GM18499 (cell line): ENCODE data around the gene OPHN1.
"Not testable (repeated sequence)": the region's sequence is repeated elsewhere in the genome, so short reads cannot be mapped to it uniquely, and the experiment has no call there.

ENCODE experiments used
- ATAC-seq: cut with Tn5 transposase; IDR thresholded peaks from one replicate; pipeline ENCODE4 v1.9.1; 2021; ENCODE audit warnings: moderate number of reproducible peaks; ENCODE audit not compliant: insufficient read depth, unreplicated experiment

The OPHN1 gene

DNA sequence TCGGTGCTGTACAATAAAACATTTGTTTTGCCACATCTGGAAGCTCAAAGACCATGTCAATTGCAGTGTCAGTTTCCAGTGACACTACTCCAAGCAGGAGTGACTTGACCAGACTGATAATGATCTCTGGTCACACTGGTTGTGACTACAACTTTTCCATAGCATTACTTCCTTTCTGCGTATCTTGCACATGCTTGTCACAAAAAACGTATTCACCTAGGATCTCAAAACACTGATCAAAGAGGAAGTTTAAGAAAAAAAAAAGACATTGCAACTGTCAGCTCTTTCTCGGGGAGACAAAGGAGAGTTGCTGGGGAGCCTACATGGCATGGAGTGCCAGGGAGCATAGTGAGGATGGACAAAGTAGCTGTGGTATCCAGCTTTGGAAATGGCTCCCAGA, 60.6 kb downstream of the OPHN1 start:
- ATAC-seq: no peak

DNA sequence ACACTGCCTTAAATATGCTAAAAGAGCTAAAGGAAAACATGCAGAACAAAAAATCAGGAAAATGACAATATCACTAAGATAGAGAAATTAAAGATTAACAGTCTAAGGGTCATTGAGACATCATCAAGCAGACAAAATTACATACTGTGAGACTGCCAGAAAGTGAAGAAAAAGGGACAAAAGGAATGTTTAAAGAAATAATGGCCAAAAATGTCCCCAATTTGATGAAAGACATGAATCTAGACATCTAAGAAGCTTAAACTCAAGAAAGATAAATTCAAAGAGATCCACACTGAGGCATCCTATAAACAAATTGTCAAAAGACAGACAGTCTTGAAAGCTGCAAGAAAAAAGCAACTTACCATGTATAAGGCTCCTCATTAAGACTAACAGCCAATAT, 63.7 kb downstream of the OPHN1 start:
- ATAC-seq: no peak

- ATAC-seq: no peak
Observed at GRCh38 chrX:68365341-68365740, 68.0 kb downstream of the OPHN1 start.

DNA sequence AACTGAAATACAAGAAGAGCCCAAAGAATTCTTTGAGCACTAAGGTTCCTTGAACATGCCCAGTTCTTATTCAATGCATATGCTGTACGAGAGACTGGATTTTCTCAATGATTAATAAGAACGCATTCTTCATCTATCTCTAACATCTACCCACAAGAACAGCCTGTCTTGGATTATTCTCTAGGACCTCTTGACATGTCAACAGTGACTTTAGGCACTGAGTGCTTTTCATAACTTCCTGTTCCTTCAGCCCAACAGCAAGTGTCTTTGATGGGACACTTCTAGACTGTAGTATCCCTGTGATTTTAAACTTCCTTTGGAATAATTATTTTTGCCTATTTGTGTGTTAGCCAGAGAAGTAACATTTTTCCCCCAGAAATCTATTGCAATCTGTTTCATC, 69.3 kb downstream of the OPHN1 start:
- no peak for ATAC-seq

DNA sequence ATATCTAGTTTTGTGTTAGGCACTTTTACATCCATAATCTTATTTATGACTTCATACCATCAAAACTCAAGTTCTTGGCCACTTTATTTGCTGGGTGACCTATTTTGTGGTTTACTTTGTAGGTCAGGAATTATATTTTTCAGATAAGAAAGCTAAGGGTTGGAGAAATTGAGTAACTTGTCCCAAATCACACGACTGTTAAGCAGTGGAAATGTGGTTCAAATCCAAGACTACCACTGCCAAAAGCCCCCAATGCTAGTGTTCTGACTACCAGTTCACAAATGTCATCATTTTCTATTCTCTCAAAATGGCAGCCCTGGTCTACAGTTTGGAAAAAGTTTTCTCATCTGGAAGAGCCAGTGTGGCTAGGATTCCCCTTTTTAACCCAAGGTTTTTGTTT, 74.6 kb downstream of the OPHN1 start:
- ATAC-seq: no peak

- ATAC-seq: no peak
Observed at GRCh38 chrX:68355629-68355920, 77.7 kb downstream of the OPHN1 start.

DNA sequence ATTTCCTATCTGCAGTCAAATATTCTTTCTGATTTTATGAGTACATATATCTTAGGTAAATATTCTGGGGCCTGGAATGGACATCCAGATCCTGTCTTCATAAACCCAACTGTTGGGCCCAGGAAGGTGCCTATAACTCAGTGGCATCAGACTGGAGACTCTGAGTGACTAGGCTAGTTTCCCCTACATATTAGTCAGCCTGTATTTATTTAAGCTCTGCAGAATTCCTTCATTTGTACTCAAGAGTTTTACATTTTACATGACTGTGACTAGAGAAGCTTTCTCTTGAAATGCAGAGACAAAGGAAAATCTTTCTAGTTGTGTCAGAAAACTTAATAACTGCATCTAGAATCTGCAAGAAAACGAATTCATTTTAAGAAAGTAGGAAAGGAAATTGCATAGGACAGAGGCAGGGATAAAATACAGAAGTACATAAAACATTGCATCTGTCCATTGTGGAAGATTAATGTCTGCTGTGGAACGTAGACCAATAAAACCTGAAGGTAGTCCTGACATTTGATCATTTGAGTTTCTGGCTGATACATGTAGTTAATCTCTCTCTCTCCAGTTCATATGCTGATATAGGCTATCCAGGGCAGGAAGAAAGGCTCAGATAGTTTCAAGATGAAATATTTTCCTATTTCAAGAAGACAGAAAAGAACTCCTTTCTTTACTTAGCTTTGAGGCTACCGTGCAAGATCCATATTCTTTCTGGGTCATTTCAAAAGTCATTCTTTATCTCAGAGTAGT, 78.2 kb downstream of the OPHN1 start:
- ATAC-seq: no peak

DNA sequence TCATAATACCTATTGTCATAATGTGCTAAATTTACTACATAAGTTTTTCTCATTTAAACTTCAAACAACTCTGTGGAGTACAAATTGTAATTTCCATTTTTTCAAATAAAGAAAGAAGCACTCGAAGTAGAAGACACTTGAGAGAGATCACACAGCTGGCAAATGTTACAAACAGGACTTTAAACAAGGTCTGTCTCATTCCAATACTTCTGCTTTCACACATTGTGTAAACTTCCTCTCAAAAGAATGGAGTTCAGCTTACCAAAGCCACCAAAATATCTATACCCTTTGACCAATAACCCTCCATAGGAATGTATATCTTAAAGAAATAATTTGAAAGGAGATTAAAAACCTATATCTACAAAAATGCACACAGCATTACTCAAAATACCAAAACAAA, 88.3 kb downstream of the OPHN1 start:
- no peak for ATAC-seq

GRCh38 chrX:68343551-68343950, 89.7 kb downstream of the OPHN1 start:
- no peak for ATAC-seq

DNA sequence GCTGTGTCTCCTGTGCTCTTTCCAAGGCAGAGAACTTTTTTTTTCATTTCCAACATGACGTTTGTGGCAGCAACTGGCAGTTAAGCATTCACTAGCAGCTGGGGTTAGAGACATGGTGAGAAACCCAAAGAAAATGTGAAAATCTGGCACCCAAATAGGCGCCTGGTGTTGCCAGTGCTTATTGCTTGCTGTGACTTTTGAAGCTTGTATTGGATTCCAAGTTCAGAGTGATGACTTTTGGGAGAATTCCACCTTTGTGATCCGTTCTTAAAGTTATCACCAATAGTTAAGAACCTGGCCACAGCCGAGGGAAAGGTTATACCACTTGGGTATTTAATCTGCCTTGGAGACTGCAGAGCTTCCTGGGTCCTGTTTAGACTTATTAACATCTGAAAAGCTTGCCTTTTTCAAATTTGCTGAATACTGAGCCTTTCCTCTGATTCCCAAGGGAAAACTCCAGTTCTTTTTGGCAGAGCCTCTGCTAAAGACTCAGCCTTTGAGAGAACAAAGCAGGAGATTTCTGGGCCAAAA, 101.0 kb downstream of the OPHN1 start:
- no peak for ATAC-seq

GRCh38 chrX:68326841-68327240, 106.5 kb downstream of the OPHN1 start:
- ATAC-seq: not testable (repeated sequence)

DNA sequence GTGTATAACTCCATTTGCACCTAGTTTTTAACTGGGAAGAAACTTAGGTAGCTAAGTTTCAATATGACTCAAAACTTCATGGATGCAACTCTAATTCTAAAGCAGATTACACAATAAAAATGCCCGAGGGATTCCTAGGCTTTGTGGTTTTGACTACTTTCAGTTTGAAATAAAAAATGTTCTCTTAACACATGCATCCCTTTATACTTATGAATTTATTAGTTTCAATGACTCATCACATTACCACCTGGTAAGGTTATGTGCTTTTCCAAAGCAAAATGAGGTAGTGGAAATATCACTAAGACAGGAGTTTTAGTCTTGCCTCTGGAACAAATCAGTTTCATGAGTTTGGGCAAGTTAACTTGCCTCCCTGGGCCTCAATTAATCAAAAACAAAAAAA, 125.5 kb downstream of the OPHN1 start:
- no peak for ATAC-seq

- ATAC-seq: no peak
Observed at GRCh38 chrX:68304602-68305001, 128.7 kb downstream of the OPHN1 start.

- ATAC-seq: no peak
Observed at GRCh38 chrX:68299898-68300297, 133.4 kb downstream of the OPHN1 start.

- no peak for ATAC-seq
Observed at GRCh38 chrX:68292471-68292870, 140.8 kb downstream of the OPHN1 start.

DNA sequence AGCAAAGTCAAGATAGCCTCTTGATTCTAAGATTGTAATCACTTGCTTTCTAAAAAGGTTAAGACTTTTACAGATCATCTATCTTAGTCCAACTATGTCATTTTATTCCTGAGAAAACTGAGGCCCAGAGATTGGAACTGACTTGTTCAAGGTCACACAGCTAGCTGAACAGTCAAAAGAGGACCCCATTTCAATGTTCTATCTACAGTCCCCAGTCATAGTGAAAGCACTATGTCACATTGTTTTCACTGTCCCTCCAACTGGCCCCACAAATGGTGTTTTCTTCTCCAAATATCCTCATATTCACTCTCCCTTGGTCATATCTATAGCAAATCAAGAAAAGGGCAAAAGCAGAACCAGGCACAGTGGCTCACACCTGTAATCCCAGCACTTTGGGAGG, 145.2 kb downstream of the OPHN1 start:
- ATAC-seq: no peak

- ATAC-seq: no peak
Observed at GRCh38 chrX:68287419-68287818, 145.9 kb downstream of the OPHN1 start.

- no peak for ATAC-seq
Observed at GRCh38 chrX:68286980-68287379, 146.3 kb downstream of the OPHN1 start.

- no peak for ATAC-seq
Observed at GRCh38 chrX:68286076-68286475, 147.2 kb downstream of the OPHN1 start.

DNA sequence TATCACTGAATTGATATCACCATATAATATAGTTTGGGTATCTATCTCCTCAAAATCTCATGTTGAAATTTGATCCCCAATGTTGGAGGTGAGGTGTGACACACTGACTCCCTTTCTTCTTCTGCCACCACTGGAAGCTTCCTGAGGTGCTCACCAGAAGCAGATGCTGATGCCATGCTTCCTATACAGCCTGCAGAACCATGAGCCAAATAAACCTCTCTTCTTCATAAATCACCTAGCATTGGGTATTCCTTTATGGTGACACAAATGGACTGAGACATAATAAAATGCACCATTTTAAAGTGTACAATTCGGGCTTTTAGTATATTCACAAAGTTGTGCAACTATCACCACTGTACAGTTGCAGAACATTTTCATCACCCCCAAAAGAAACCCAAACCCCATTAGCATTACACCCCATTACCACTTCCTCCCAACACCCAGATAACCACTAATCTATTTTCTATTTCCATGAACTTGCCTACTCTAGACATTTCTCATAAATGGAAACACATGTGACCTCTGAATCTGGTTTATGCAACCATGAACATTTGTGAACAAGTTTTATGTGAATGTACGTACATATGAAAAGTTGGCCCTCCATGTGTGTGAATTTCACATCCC, 148.9 kb downstream of the OPHN1 start:
- ATAC-seq: no peak

GRCh38 chrX:68273887-68274286, 159.4 kb downstream of the OPHN1 start:
- ATAC-seq: no peak

GRCh38 chrX:68264793-68265192, 168.5 kb downstream of the OPHN1 start:
- not testable (repeated sequence) for ATAC-seq
